ENCODE measurements around the gene NOTO.

NOTO gene

GRCh38 chr2:73233932-73234832 lies 31.8 kb downstream of the NOTO start, which contains the start of gene CCT7:
Gene CCT7, plus strand, starts transcription at chr2:73234308. Its CDS starts 71 bp downstream, at chr2:73234379.
- DNase-seq (ENCODE audit: low read depth in 2 of 3, low spot score in 1 of 3), result peak; percentile 75 to 81 (median 76)

- DNase-seq (ENCODE audit: low read depth in 2 of 3, low spot score in 1 of 3), result no peak
Measured at GRCh38 chr2:73235315-73236028, 33.1 kb downstream of the NOTO start.

- no peak for DNase-seq (ENCODE audit: low read depth in 2 of 3, low spot score in 1 of 3)
Measured at GRCh38 chr2:73237168-73237567, 34.8 kb downstream of the NOTO start.

DNA sequence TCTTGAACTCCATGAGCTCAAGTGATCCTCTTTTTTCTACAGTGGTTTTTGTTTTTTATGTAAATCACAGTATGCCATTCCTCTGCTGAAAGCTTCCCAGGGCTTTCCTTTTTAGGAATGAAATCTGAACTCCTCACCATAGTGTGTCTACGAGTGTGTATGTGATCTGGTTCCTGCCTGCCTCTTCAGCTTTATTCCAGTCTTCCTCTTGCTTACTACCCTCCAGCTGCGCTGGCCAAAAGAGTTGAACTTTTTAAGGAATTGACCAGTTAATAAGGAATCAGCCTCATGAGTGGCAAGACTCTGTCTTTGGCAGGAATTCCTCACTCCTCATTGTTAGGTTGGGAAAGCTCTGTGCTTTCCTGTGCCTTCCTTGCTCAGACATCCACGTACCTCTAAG lies 35.8 kb downstream of the NOTO start:
- no peak for DNase-seq (ENCODE audit: low read depth in 2 of 3, low spot score in 1 of 3)

DNA sequence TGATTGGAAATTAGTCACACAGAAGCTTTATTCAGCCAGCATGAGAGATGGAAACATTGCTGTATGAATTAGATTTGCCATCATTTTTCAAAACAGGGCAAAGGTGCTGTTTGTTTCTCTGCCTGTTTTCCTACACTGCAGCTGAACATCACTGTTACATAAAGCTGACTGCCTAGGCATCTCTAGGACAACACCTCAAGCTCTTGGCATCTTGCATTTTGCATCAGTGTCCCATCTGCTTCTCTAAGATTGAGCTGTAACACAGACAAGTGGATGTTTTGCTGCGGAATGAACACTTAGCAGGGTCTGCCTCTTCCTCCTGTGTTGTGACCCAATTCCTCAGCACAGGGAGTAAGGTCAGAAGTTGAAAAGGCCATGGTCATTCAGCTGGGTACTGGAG lies 36.6 kb downstream of the NOTO start:
- no peak for DNase-seq (ENCODE audit: low read depth in 2 of 3, low spot score in 1 of 3)

GRCh38 chr2:73239776-73240175 lies 37.4 kb downstream of the NOTO start:
- no peak for DNase-seq (ENCODE audit: low read depth in 2 of 3, low spot score in 1 of 3)

- no peak for DNase-seq (ENCODE audit: low read depth in 2 of 3, low spot score in 1 of 3)
Measured at GRCh38 chr2:73243884-73244570, 41.7 kb downstream of the NOTO start.

DNA sequence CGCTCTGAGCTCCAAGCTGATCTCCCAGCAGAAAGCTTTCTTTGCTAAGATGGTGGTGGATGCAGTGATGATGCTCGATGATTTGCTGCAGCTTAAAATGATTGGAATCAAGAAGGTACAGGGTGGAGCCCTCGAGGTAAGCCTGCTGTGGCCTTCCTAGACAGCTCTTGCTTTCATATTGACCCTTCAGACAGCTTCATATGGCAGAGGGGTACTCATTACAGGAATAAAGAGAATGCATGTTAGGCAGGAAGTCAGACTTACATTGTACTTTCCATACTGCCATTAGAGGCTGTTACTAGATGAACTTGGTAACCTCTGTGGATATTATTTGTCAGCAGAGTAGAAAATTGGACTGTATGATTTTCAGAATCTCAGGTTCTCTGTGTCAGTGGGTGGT lies 42.2 kb downstream of the NOTO start:
- DNase-seq (ENCODE audit: low read depth in 2 of 3, low spot score in 1 of 3), result no peak

- DNase-seq (ENCODE audit: low read depth in 2 of 3, low spot score in 1 of 3), result no peak
Measured at GRCh38 chr2:73246850-73247249, 44.5 kb downstream of the NOTO start.

GRCh38 chr2:73249636-73250035 lies 47.3 kb downstream of the NOTO start:
- DNase-seq (ENCODE audit: low read depth in 2 of 3, low spot score in 1 of 3), result no peak

DNA sequence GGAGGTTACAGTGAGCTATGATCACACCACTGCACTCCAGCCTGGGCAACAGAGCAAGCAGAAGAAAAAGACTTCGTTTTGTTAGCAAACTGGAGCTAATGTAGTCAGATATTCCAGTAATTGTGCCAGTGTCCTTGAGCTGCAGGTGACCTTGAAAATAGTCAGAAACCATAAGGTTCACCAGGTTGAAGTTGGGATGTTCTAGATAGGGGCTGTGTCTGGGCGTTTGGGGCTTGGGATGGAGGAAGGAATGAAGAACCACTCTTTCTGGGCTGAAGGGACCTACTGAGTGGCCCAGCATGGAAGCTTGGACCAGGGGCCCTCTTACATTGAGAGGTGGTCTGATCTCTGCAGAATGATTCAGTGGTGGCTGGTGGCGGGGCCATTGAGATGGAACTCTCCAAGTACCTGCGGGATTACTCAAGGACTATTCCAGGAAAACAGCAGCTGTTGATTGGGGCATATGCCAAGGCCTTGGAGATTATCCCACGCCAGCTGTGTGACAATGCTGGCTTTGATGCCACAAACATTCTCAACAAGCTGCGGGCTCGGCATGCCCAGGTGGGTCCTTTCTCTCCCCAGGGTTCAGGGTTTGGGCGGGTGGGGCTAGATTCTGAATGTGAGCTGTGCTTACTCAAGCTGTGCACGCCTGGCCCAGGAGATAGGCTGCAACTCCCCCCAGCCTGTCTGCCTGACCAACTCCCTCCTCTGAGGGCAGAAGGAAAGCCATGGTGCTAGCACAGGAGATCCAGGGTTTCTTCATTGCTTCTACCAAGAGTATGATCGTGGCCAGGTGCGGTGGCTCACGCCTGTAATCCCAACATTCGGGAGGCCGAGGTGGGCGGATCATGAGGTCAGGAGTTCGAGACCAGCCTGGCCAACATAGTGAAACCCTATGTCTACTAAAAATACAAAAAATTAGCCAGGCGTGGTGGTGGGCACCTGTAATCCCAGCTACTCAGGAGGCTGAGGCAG lies 48.8 kb downstream of the NOTO start:
- no peak for DNase-seq (ENCODE audit: low read depth in 2 of 3, low spot score in 1 of 3)

DNA sequence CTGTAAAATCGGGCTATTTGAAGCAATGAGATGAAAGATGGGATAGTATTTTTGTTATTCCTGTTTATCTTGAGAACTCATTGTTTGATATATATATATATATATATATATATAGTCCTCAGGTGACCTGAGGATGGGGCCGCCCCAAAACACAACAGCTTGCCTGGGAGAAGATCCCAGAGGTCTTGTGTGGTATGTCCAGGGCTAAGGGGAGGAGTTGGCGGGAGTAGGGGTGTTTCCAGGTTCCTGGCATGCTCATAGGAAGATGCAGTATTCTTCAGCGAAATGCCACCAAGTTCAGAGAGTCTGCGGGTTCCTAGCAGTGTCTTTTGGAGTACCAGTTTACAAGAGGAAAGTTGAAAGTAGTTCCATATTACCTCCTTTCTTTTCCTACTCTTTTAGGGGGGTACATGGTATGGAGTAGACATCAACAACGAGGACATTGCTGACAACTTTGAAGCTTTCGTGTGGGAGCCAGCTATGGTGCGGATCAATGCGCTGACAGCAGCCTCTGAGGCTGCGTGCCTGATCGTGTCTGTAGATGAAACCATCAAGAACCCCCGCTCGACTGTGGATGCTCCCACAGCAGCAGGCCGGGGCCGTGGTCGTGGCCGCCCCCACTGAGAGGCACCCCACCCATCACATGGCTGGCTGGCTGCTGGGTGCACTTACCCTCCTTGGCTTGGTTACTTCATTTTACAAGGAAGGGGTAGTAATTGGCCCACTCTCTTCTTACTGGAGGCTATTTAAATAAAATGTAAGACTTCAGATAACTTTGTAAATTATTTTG lies 50.1 kb downstream of the NOTO start:
- DNase-seq (ENCODE audit: low read depth in 2 of 3, low spot score in 1 of 3), result no peak

DNA sequence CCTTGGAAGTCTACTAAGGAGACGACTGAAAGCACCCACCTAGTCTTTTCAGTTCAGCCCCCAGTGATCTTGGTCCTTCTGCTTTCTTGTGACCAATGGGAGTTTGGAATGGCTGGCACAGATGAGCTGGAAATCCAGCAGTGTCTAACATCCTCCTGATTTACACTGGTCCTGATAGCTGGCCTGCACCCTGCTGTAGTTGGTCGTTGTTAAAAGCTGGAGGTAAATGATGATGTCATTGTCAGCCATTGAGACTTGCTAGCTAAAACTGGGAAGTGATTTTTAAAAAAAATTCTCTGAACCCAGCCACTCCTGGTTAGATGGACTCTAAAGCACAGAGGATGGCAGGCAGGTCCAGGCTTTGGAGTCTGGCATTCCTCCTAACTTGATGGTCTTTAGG lies 51.0 kb downstream of the NOTO start:
- no peak for DNase-seq (ENCODE audit: low read depth in 2 of 3, low spot score in 1 of 3)

- DNase-seq (ENCODE audit: low read depth in 2 of 3, low spot score in 1 of 3), result no peak
Measured at GRCh38 chr2:73253901-73254300, 51.5 kb downstream of the NOTO start.

GRCh38 chr2:73254343-73255006 lies 52.1 kb downstream of the NOTO start:
- DNase-seq (ENCODE audit: low read depth in 2 of 3, low spot score in 1 of 3), result no peak

DNA sequence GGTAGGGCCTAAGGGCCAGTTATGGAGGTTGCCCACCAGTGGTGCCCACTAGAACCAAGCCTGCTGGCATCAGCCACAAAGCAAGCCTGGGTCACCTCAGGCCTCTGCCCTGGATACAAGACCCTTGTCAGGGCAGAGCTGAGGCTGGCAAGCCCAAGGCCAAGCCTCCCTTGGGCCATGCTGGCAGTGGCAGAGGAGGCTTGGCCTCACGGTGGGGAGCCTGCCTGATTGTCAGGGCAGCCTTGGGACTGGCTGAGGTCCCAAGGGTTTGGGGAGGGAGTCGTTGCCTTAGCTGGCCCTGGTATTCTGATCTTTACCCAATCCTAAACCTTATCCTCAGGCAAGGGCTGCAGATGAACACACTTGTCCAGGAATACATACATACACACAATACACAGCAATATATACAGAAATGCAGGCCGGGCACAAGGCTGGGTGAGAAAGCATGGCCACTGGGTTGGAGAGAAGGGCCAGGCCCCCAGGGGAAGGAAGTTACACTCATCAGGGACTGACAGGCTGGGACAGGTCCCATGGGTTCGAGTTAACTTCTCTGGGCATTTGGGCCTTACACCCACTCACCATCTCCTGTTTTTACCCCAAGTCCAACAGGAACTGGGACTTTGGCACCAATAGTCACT lies 52.8 kb downstream of the NOTO start:
- no peak for DNase-seq (ENCODE audit: low read depth in 2 of 3, low spot score in 1 of 3)

- no peak for DNase-seq (ENCODE audit: low read depth in 2 of 3, low spot score in 1 of 3)
Measured at GRCh38 chr2:73255907-73256617, 53.7 kb downstream of the NOTO start.

GRCh38 chr2:73256618-73256922 lies 54.2 kb downstream of the NOTO start:
- DNase-seq (ENCODE audit: low read depth in 2 of 3, low spot score in 1 of 3), result no peak

Measured in stimulated activated CD4-positive, alpha-beta T cell treated with anti-CD3 and anti-CD28 coated beads, Interleukin-12 subunit alpha, Interleukin-12 subunit beta, amount 100 ng/mL, for 48 hours (primary cell).